Cardiac fibroblast (primary cell): Measurements from ENCODE around the gene OR1S1.

ENCODE experiments used
- DNase-seq, 2 donors: peaks; one replicate each; pipeline versions ENCODE4 v3.0.0 to v3.0.0-alpha.2; 2010; ENCODE audit warnings: low read depth in 2 of 2
- H3K4me3 ChIP-seq, 2 donors: replicated peaks in 1 of 2; 1 replicate in 1 of 2; 2 replicates in 1 of 2; pipeline ENCODE4 v1.5.1; 2011; ENCODE audit warnings: low read depth in 2 of 2, low read length in 2 of 2, mild to moderate bottlenecking in 2 of 2, moderate library complexity in 1 of 2
- CTCF ChIP-seq: IDR thresholded peaks from one replicate; pipeline ENCODE4 v1.5.1; 2011; ENCODE audit warnings: low read depth, mild to moderate bottlenecking, low read length, inconsistent platforms

The OR1S1 gene

GRCh38 chr11:58186938-58187337 lies 25.6 kb upstream of the OR1S1 start:
- no peak for DNase-seq
- no peak for TF ChIP-seq CTCF

GRCh38 chr11:58188770-58189169 lies 23.8 kb upstream of the OR1S1 start, which contains the start of gene OR9Q2:
Gene OR9Q2 (plus strand): TSS chr11:58189070. CDS start chr11:58190491, 1,421 bp downstream.
- no peak within 1 kb of the TSS for H3K4me3 ChIP-seq
- no peak for DNase-seq
- no peak for TF ChIP-seq CTCF

More at GRCh38 chr11:58186938-58187337, 25.6 kb upstream of the OR1S1 start:
- H3K4me3 ChIP-seq: no peak overlapping the region

DNA sequence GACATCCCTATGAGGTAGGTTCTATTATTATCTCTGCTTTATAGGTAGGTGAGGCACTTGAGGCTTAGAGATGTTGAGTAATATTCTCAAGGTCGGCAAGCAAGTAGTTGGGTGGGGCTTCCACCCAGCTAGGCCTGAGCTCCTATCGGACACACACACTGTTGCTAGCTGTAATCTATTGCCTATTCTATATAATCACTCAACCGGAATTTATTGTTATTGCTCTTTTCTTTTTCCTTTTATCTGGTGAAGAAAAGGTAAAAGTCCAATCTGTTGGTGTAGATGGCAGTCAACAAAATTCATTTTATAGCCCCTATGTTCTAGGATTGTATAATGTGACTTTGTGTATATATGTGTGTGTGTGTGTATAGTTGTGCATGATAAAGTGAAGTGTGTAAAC lies 20.3 kb upstream of the OR1S1 start:
- no peak for TF ChIP-seq CTCF
- no peak for DNase-seq
- no peak overlapping the region for H3K4me3 ChIP-seq

- no peak for TF ChIP-seq CTCF
- H3K4me3 ChIP-seq: no peak overlapping the region
These were observed 19.1 kb upstream of the OR1S1 start for GRCh38 chr11:58193391-58193790.

DNA sequence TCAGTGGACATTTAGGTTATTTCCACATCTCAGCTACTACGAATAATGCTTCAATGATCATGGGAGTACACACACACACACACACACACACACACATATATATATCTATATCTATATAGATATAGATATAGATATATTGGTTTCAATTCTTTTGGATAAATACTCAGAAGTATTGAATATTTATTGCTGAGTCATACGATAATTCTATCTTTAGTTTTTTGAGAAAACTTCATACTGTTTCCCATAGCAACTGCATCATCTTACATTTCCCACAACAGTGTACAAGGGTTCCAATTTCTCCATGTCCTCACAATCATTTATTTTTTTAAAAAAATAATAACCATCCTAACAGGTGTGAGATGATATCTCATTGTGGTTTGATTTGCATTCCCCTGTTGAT lies 16.6 kb upstream of the OR1S1 start:
- no peak overlapping the region for H3K4me3 ChIP-seq
- TF ChIP-seq CTCF: no peak
- no peak for DNase-seq

More at GRCh38 chr11:58193391-58193790, 19.1 kb upstream of the OR1S1 start:
- DNase-seq: no peak

GRCh38 chr11:58199271-58199670 lies 13.2 kb upstream of the OR1S1 start:
- no peak overlapping the region for H3K4me3 ChIP-seq
- TF ChIP-seq CTCF: no peak
- DNase-seq: no peak

DNA sequence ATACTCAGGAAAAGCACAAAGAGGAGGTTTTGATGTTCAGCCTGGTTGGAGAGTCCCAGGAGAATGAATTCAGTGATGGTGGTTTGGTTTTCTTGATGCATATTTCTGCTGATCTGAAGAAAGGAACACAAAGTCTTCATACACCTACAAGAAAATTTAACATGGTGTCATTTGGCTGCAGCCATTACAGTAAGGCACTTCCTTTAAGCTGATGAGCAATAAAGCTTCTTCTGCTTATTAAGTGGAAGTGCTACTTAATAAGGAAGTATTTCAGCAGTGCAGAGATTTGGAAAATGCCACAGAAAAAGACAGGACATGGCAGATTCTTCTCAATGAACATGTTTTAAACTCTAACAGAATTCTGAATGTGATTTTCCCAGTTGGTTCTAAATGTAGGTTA lies 8.5 kb upstream of the OR1S1 start, which contains the start of gene OR1S2:
TSS of gene OR1S2 (minus strand) at position 101 of the 400 bp plus-strand sequence. CDS start at position 101, 0 bp downstream.
- TF ChIP-seq CTCF: no peak
- H3K4me3 ChIP-seq: no peak within 1 kb of the TSS
- DNase-seq: no peak
